Endothelial cell of umbilical vein (primary cell): ENCODE results near the gene VPS35L. TPM values are rescaled to one million over a fixed set of nuclear protein-coding genes. Genes with fewer than 3 reads are reported as not detected.

Source experiments
- BruUV-seq: library from RNA; stranded (reverse); fragments of 400-500 nt; replicated peaks from 2 replicates; lab custom pipeline; 2021; lab: Mats Ljungman, UMichigan
- CTCF ChIA-PET: fragments of 300-600, 350-600 bp; sonication (Branson Sonifier 250); formaldehyde crosslinking; loops from one replicate; lab custom pipeline; 2021; ENCODE audit warnings: antibody characterized with exemption, inconsistent platforms; lab: Charles Lee
- POLR2A ChIA-PET: fragments of 300-600, 350-600 bp; sonication (Branson Sonifier 250); formaldehyde crosslinking; loops from one replicate; lab custom pipeline; 2021; ENCODE audit warnings: antibody characterized with exemption, inconsistent platforms; lab: Charles Lee
- DNase-seq: peaks from one replicate; pipeline ENCODE4 v3.0.0-alpha.2; 2011; ENCODE audit warnings: low read depth, low spot score
- FAIRE-seq: peaks from 2 replicates; lab custom pipeline; 2011; peaks lifted over from hg19 to GRCh38; lab: Jason Lieb, UNC
- H2AFZ ChIP-seq: 2 replicates; pipeline ENCODE4 v1.6.0; 2012; ENCODE audit warnings: low read depth, low read length, control low read depth, inconsistent platforms
- H3K27ac ChIP-seq: 2 replicates; pipeline ENCODE4 v1.5.1; 2011; ENCODE audit warnings: low read depth, mild to moderate bottlenecking, control low read depth, low read length, moderate library complexity; ENCODE audit not compliant: insufficient read depth
- H3K27me3 ChIP-seq, 2 experiments: 2 replicates each; pipeline versions ENCODE4 v1.6.0 to v1.6.1; 2011; ENCODE audit warnings: low read length in 2 of 2, mixed read lengths in 1 of 2; ENCODE audit not compliant: control insufficient read depth in 2 of 2, insufficient read depth in 2 of 2
- H3K36me3 ChIP-seq, 2 experiments: 2 replicates in 1 of 2; 3 replicates in 1 of 2; pipeline ENCODE4 v1.5.1; 2011; ENCODE audit warnings: low read length in 2 of 2, mild to moderate bottlenecking in 1 of 2, moderate library complexity in 1 of 2; ENCODE audit not compliant: control insufficient read depth in 2 of 2, insufficient read depth in 2 of 2; ENCODE audit errors: extremely low read depth in 1 of 2
- H3K4me1 ChIP-seq: 3 replicates; pipeline ENCODE4 v1.5.1; 2011; ENCODE audit warnings: mild to moderate bottlenecking, low read length; ENCODE audit not compliant: control insufficient read depth, insufficient read depth; ENCODE audit errors: extremely low read depth
- H3K4me2 ChIP-seq: 2 replicates; pipeline ENCODE4 v1.6.1; 2011; ENCODE audit warnings: low read length, control low read depth, mixed read lengths; ENCODE audit not compliant: insufficient read depth
- H3K4me3 ChIP-seq, 3 experiments: fragments of 200-600 bp in 1 of 3; sonication (generic), shearing (Covaris generic) in 1 of 3; replicated peaks in 1 of 3; 2 replicates each; pipeline ENCODE4 v1.5.1; 2011 to 2016; ENCODE audit warnings: control low read depth in 3 of 3, low read length in 3 of 3, mild to moderate bottlenecking in 2 of 3, inconsistent platforms in 1 of 3, low read depth in 1 of 3, moderate library complexity in 1 of 3; ENCODE audit not compliant: insufficient read depth in 1 of 3
- H3K79me2 ChIP-seq: 2 replicates; pipeline ENCODE4 v1.6.0; 2012; ENCODE audit warnings: low read length, inconsistent platforms; ENCODE audit not compliant: control insufficient read depth, insufficient read depth
- H3K9ac ChIP-seq: replicated peaks from 2 replicates; pipeline ENCODE3; 2011; ENCODE audit warnings: low read length, control low read depth; ENCODE audit not compliant: insufficient read depth; ENCODE audit errors: extremely low read depth
- H3K9me1 ChIP-seq: replicated peaks from 3 replicates; pipeline ENCODE4 v1.6.0; 2011; ENCODE audit warnings: mild to moderate bottlenecking, low read length; ENCODE audit not compliant: control insufficient read depth, insufficient read depth; ENCODE audit errors: extremely low read depth
- H3K9me3 ChIP-seq: replicated peaks from 2 replicates; pipeline ENCODE4 v1.5.1; 2012; ENCODE audit warnings: low read length, inconsistent platforms; ENCODE audit not compliant: control insufficient read depth, insufficient read depth
- H4K20me1 ChIP-seq: replicated peaks from 2 replicates; pipeline ENCODE3; 2011; ENCODE audit warnings: mild to moderate bottlenecking, low read length; ENCODE audit not compliant: control insufficient read depth, insufficient read depth; ENCODE audit errors: extremely low read depth
- EZH2 ChIP-seq: IDR thresholded peaks from 2 replicates; pipeline ENCODE4 v1.6.1; 2012; ENCODE audit warnings: borderline replicate concordance, low read depth, mild to moderate bottlenecking, moderate library complexity, low read length, inconsistent platforms; ENCODE audit not compliant: severe bottlenecking
- FOS ChIP-seq: IDR thresholded peaks from 2 replicates; pipeline ENCODE4 v1.6.1; 2011; ENCODE audit warnings: mild to moderate bottlenecking, low read length, moderate library complexity, borderline replicate concordance; ENCODE audit not compliant: insufficient read depth
- GATA2 ChIP-seq: IDR thresholded peaks from 2 replicates; pipeline ENCODE4 v1.7.0; 2011; ENCODE audit warnings: low read depth, mild to moderate bottlenecking, moderate library complexity, mixed read lengths, low read length; ENCODE audit not compliant: insufficient read length, insufficient read depth
- JUN ChIP-seq: IDR thresholded peaks from 2 replicates; pipeline ENCODE4 v1.6.1; 2011; ENCODE audit warnings: borderline replicate concordance, low read depth; ENCODE audit not compliant: insufficient read length, insufficient read depth
- MAX ChIP-seq: IDR thresholded peaks from 2 replicates; pipeline ENCODE4 v1.6.1; 2011; ENCODE audit not compliant: insufficient read depth, insufficient read length
- MYC ChIP-seq: IDR thresholded peaks from one replicate; pipeline ENCODE4 v1.6.1; 2011; ENCODE audit warnings: mild to moderate bottlenecking, low read depth, low read length
- POLR2A ChIP-seq: IDR thresholded peaks from 2 replicates; pipeline ENCODE4 v1.6.1; 2012; ENCODE audit warnings: low read depth, mild to moderate bottlenecking, control low read depth, low read length
- POLR2AphosphoS5 ChIP-seq: IDR thresholded peaks from 2 replicates; pipeline ENCODE4 v1.6.1; 2012; ENCODE audit warnings: low read depth, mild to moderate bottlenecking, control low read depth, low read length, moderate library complexity; ENCODE audit not compliant: insufficient read depth
- dilution Hi-C: fragments of 300-500 bp; cut with MboI; formaldehyde crosslinking; loops from one replicate; pipeline ENCODE4 v1.15.0; 2019; ENCODE audit warnings: low sequenced_read_pairs; ENCODE audit not compliant: extremely low pct_ligation_motif_present
- intact Hi-C: fragments of 100-400 bp; cut with micrococcal nuclease; formaldehyde crosslinking; loops from one replicate; pipeline ENCODE4 v1.10.0; 2022
- polyA plus RNA-seq, 4 experiments: library from polyadenylated mRNA; depleted of rRNA in 3 of 4; stranded (reverse) in 3 of 4; unstranded in 1 of 4; fragments of >200 nt; gene quantifications; 2 replicates each; pipeline versions ENCODE4 v1.2.1 to v1.2.3, GENCODE V29; 2011 to 2012; ENCODE audit warnings: missing spikeins in 1 of 4
- total RNA-seq: library from RNA; stranded (reverse); gene quantifications from 2 replicates; pipeline ENCODE4 v1.2.3, GENCODE V29; 2021
- TF ChIP-seq, protein P1 (sequence below), 2 donors: IDR thresholded peaks; 1 replicate in 1 of 2; 2 replicates in 1 of 2; pipeline ENCODE4 v1.5.1; 2011; ENCODE audit warnings: low read length in 2 of 2, mild to moderate bottlenecking in 2 of 2, moderate library complexity in 2 of 2, control low read depth in 1 of 2, inconsistent platforms in 1 of 2, low read depth in 1 of 2; ENCODE audit not compliant: insufficient read depth in 1 of 2; ENCODE audit errors: extremely low read depth in 1 of 2

The VPS35L gene
- total and polyA plus RNA-seq, 2 donors (not counting 3 experiments of a cell fraction or from before 2014, with no cell fraction given): 49.1 to 91.1 TPM

- dilution Hi-C loops: no loop called here
- peak overlapping the region; percentile 25 for H3K9ac ChIP-seq
Observed at GRCh38 chr16:19589771-19590302, 34.3 kb downstream of the VPS35L start.

More at GRCh38 chr16:19589771-19590302, 34.3 kb downstream of the VPS35L start:
- H4K20me1 ChIP-seq: no peaks in the 10 kb centered on the region
- no peak overlapping the region for H3K4me3 ChIP-seq
- TF ChIP-seq POLR2AphosphoS5 (no peak), MAX (no peak), JUN (no peak), FOS (no peak), MYC (no peak), POLR2A (no peak), EZH2 (no peak), GATA2 (no peak)
- TF ChIP-seq, protein P1, sequence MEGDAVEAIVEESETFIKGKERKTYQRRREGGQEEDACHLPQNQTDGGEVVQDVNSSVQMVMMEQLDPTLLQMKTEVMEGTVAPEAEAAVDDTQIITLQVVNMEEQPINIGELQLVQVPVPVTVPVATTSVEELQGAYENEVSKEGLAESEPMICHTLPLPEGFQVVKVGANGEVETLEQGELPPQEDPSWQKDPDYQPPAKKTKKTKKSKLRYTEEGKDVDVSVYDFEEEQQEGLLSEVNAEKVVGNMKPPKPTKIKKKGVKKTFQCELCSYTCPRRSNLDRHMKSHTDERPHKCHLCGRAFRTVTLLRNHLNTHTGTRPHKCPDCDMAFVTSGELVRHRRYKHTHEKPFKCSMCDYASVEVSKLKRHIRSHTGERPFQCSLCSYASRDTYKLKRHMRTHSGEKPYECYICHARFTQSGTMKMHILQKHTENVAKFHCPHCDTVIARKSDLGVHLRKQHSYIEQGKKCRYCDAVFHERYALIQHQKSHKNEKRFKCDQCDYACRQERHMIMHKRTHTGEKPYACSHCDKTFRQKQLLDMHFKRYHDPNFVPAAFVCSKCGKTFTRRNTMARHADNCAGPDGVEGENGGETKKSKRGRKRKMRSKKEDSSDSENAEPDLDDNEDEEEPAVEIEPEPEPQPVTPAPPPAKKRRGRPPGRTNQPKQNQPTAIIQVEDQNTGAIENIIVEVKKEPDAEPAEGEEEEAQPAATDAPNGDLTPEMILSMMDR (IDR thresholded peaks at IDR 0.05; ENCODE audit: extremely low read depth in 1 of 2, insufficient read depth in 1 of 2, low read depth in 1 of 2, low read length in 2 of 2): no peak
- no peaks in the 10 kb centered on the region for H3K27me3 ChIP-seq
- FAIRE-seq (peak; percentile 71), DNase-seq (peak; percentile 97)
- H3K27ac ChIP-seq: peak overlapping the region; percentile 73
- no TSS peak for BruUV-seq
- no peaks in the 10 kb centered on the region for H3K79me2 ChIP-seq
- ChIA-PET POLR2A (interaction anchor here (0.6 to 0.7 kb wide), 2 partner anchors 297 to 807 kb away, joined by 4 to 7 read pairs; no protein-coding TSS in a partner anchor), CTCF (interaction anchor here (0.6 to 2.8 kb wide), 11 partner anchors 9 to 711 kb away, joined by 3 to 11 read pairs (median 5); partner anchors contain the start of gene VPS35L)
- H3K4me1 ChIP-seq: peaks cover 17% of the 10 kb centered on the region
- no peaks in the 10 kb centered on the region for H3K9me3 ChIP-seq
- peaks cover 0 to 15% of the 10 kb centered on the region in 2 experiments for H3K36me3 ChIP-seq
- peak overlapping the region; percentile 22 for H3K4me2 ChIP-seq
- no peak overlapping the region for H2AFZ ChIP-seq
- no peaks in the 10 kb centered on the region for H3K9me1 ChIP-seq
- intact Hi-C loops: no loop called here
